ENCODE measurements around the gene FRMPD2.
"Not testable (repeated sequence)": the region's sequence is repeated elsewhere in the genome, so short reads cannot be mapped to it uniquely, and the experiment has no call there.

Gene FRMPD2

GRCh38 chr10:48251525-48252353, 22.8 kb downstream of the FRMPD2 start:
- no peak for DNase-seq

GRCh38 chr10:48251152-48251524, 23.4 kb downstream of the FRMPD2 start:
- no peak for DNase-seq

- DNase-seq: no peak
These were observed 24.6 kb downstream of the FRMPD2 start for GRCh38 chr10:48249763-48250351.

GRCh38 chr10:48249004-48249762, 25.3 kb downstream of the FRMPD2 start:
- DNase-seq: no peak

GRCh38 chr10:48248462-48248861, 26.0 kb downstream of the FRMPD2 start:
- no peak for DNase-seq

- no peak for DNase-seq
These were observed 26.8 kb downstream of the FRMPD2 start for GRCh38 chr10:48247680-48248079.

GRCh38 chr10:48246501-48246900, 28.0 kb downstream of the FRMPD2 start:
- DNase-seq: no peak

- no peak for DNase-seq
These were observed 28.5 kb downstream of the FRMPD2 start for GRCh38 chr10:48245977-48246376.

- DNase-seq: not testable (repeated sequence)
These were observed 30.6 kb downstream of the FRMPD2 start for GRCh38 chr10:48243921-48244320.

GRCh38 chr10:48243487-48243886, 31.0 kb downstream of the FRMPD2 start:
- DNase-seq: no peak

- DNase-seq: no peak
These were observed 32.2 kb downstream of the FRMPD2 start for GRCh38 chr10:48242171-48242904.

- no peak for DNase-seq
These were observed 33.2 kb downstream of the FRMPD2 start for GRCh38 chr10:48241332-48241731.

- no peak for DNase-seq
These were observed 34.3 kb downstream of the FRMPD2 start for GRCh38 chr10:48240196-48240595.

- no peak for DNase-seq
These were observed 34.9 kb downstream of the FRMPD2 start for GRCh38 chr10:48239618-48240017.

GRCh38 chr10:48238826-48239520, 35.5 kb downstream of the FRMPD2 start:
- no peak for DNase-seq

- DNase-seq: no peak
These were observed 36.9 kb downstream of the FRMPD2 start for GRCh38 chr10:48237259-48238250.

- DNase-seq: no peak
These were observed 38.3 kb downstream of the FRMPD2 start for GRCh38 chr10:48236199-48236621.

GRCh38 chr10:48235501-48235900, 39.0 kb downstream of the FRMPD2 start:
- no peak for DNase-seq

GRCh38 chr10:48234787-48235186, 39.7 kb downstream of the FRMPD2 start:
- no peak for DNase-seq

GRCh38 chr10:48234295-48234694, 40.2 kb downstream of the FRMPD2 start:
- DNase-seq: no peak

GRCh38 chr10:48233559-48234005, 40.9 kb downstream of the FRMPD2 start:
- no peak for DNase-seq
